HEK293 (cell line): ENCODE data around the gene LAMA1.

Experiments used
- CTCF ChIA-PET: fragments of 350-600 bp; formaldehyde crosslinking; extraction: SDS; loops from one replicate; lab custom pipeline; 2021; ENCODE audit warnings: antibody characterized with exemption; lab: Yijun Ruan, JAX
- POLR2A ChIA-PET: fragments of 300-600 bp; formaldehyde crosslinking; extraction: SDS; loops from one replicate; lab custom pipeline; 2020; ENCODE audit warnings: antibody characterized with exemption, inconsistent platforms; lab: Yijun Ruan, JAX
- H3K27ac ChIP-seq: fragments of 200-500 bp; sonication (Bioruptor generic); 2 replicates; pipeline ENCODE4 v1.5.1; 2014; ENCODE audit warnings: low read depth, low read length, control low read depth, inconsistent platforms; ENCODE audit errors: extremely low read depth
- H3K36me3 ChIP-seq, 2 experiments: fragments of 200-500 bp in 1 of 2; sonication (Bioruptor generic) in 1 of 2; 1 replicate in 1 of 2; 2 replicates in 1 of 2; pipeline ENCODE4 v1.5.1; 2014 to 2017; ENCODE audit warnings: inconsistent platforms in 2 of 2, low read length in 2 of 2; ENCODE audit not compliant: control insufficient read depth in 2 of 2, insufficient read depth in 1 of 2
- H3K4me1 ChIP-seq: fragments of 200-500 bp; sonication (Bioruptor generic); 2 replicates; pipeline ENCODE4 v1.5.1; 2014; ENCODE audit warnings: mild to moderate bottlenecking, low read length, inconsistent platforms; ENCODE audit not compliant: control insufficient read depth, insufficient read depth
- H3K4me3 ChIP-seq: 2 replicates; pipeline ENCODE4 v1.5.1; 2011; ENCODE audit warnings: low read depth, mild to moderate bottlenecking, control low read depth, low read length, moderate library complexity
- H3K9me3 ChIP-seq: fragments of 200-500 bp; sonication (Bioruptor generic); 2 replicates; pipeline ENCODE4 v1.5.1; 2014; ENCODE audit warnings: low read depth, low read length, inconsistent platforms; ENCODE audit not compliant: control insufficient read depth, insufficient read depth
- GLIS1 ChIP-seq: fragments of 450-650 bp; formaldehyde crosslinking; IDR thresholded peaks from 2 replicates; pipeline ENCODE4 v1.5.1; 2016; ENCODE audit warnings: missing biosample characterization, missing genetic modification characterization
- KLF10 ChIP-seq: fragments of 450-650 bp; IDR thresholded peaks from 2 replicates; pipeline ENCODE4 v1.5.1; 2018; ENCODE audit warnings: missing biosample characterization, mild to moderate bottlenecking, missing genetic modification characterization
- MYNN ChIP-seq: fragments of 450-650 bp; formaldehyde crosslinking; IDR thresholded peaks from 2 replicates; pipeline ENCODE4 v1.5.1; 2016; ENCODE audit warnings: missing biosample characterization, missing genetic modification characterization, borderline replicate concordance
- SCRT1 ChIP-seq: fragments of 450-650 bp; formaldehyde crosslinking; IDR thresholded peaks from 2 replicates; pipeline ENCODE4 v1.5.1; 2016; ENCODE audit warnings: missing biosample characterization, missing genetic modification characterization, borderline replicate concordance
- TCF7L2 ChIP-seq: IDR thresholded peaks from 2 replicates; pipeline ENCODE4 v1.6.1; 2011; ENCODE audit warnings: low read depth, mild to moderate bottlenecking, inconsistent platforms, low read length, moderate library complexity, borderline replicate concordance
- ZBTB17 ChIP-seq: fragments of 450-650 bp; formaldehyde crosslinking; IDR thresholded peaks from 2 replicates; pipeline ENCODE4 v1.5.1; 2016; ENCODE audit warnings: missing biosample characterization, missing genetic modification characterization
- ZFP69B ChIP-seq: fragments of 450-650 bp; formaldehyde crosslinking; IDR thresholded peaks from 2 replicates; pipeline ENCODE4 v1.5.1; 2016; ENCODE audit warnings: missing biosample characterization, missing genetic modification characterization
- ZNF121 ChIP-seq: fragments of 450-650 bp; formaldehyde crosslinking; IDR thresholded peaks from 2 replicates; pipeline ENCODE4 v1.5.1; 2016; ENCODE audit warnings: missing biosample characterization, missing genetic modification characterization
- ZNF133 ChIP-seq: fragments of 450-650 bp; formaldehyde crosslinking; IDR thresholded peaks from 2 replicates; pipeline ENCODE4 v1.5.1; 2016; ENCODE audit warnings: missing biosample characterization, missing genetic modification characterization
- ZNF175 ChIP-seq: fragments of 450-650 bp; formaldehyde crosslinking; IDR thresholded peaks from 2 replicates; pipeline ENCODE4 v1.5.1; 2016; ENCODE audit warnings: missing biosample characterization, missing genetic modification characterization
- ZNF19 ChIP-seq: fragments of 450-650 bp; formaldehyde crosslinking; IDR thresholded peaks from 2 replicates; pipeline ENCODE4; 2016; ENCODE audit warnings: missing biosample characterization, missing genetic modification characterization, low read depth
- ZNF2 ChIP-seq: fragments of 450-650 bp; formaldehyde crosslinking; IDR thresholded peaks from 2 replicates; pipeline ENCODE4 v1.5.1; 2016; ENCODE audit warnings: missing biosample characterization, missing genetic modification characterization
- ZNF221 ChIP-seq: fragments of 450-650 bp; formaldehyde crosslinking; IDR thresholded peaks from 2 replicates; pipeline ENCODE4 v1.5.1; 2017; ENCODE audit warnings: missing biosample characterization, missing genetic modification characterization, borderline replicate concordance
- ZNF239 ChIP-seq: fragments of 450-650 bp; formaldehyde crosslinking; IDR thresholded peaks from 2 replicates; pipeline ENCODE4 v1.5.1; 2016; ENCODE audit warnings: missing biosample characterization, missing genetic modification characterization
- ZNF266 ChIP-seq: fragments of 450-650 bp; formaldehyde crosslinking; IDR thresholded peaks from 2 replicates; pipeline ENCODE4 v1.5.1; 2016; ENCODE audit warnings: missing biosample characterization, missing genetic modification characterization, low read depth
- ZNF302 ChIP-seq: fragments of 450-650 bp; formaldehyde crosslinking; IDR thresholded peaks from 2 replicates; pipeline ENCODE4 v1.5.1; 2016; ENCODE audit warnings: missing biosample characterization, missing genetic modification characterization, low read depth
- ZNF354C ChIP-seq: fragments of 450-650 bp; formaldehyde crosslinking; IDR thresholded peaks from 2 replicates; pipeline ENCODE4 v1.5.1; 2016; ENCODE audit warnings: missing biosample characterization, missing genetic modification characterization, low read depth, borderline replicate concordance
- ZNF391 ChIP-seq: fragments of 450-650 bp; formaldehyde crosslinking; IDR thresholded peaks from 2 replicates; pipeline ENCODE4 v1.5.1; 2016; ENCODE audit warnings: low read depth, missing biosample characterization, missing genetic modification characterization, borderline replicate concordance
- ZNF423 ChIP-seq: fragments of 450-650 bp; formaldehyde crosslinking; IDR thresholded peaks from 2 replicates; pipeline ENCODE4 v1.5.1; 2016; ENCODE audit warnings: missing biosample characterization, missing genetic modification characterization
- ZNF48 ChIP-seq: fragments of 450-650 bp; formaldehyde crosslinking; IDR thresholded peaks from 2 replicates; pipeline ENCODE4 v1.5.1; 2016; ENCODE audit warnings: missing biosample characterization, missing genetic modification characterization
- ZNF677 ChIP-seq: fragments of 450-650 bp; IDR thresholded peaks from 2 replicates; pipeline ENCODE4 v1.5.0; 2018; ENCODE audit warnings: missing biosample characterization, mild to moderate bottlenecking, missing genetic modification characterization, moderate library complexity
- ZNF785 ChIP-seq: fragments of 450-650 bp; formaldehyde crosslinking; IDR thresholded peaks from 2 replicates; pipeline ENCODE4 v1.5.1; 2016; ENCODE audit warnings: missing biosample characterization, missing genetic modification characterization
- ZXDB ChIP-seq: fragments of 450-650 bp; formaldehyde crosslinking; IDR thresholded peaks from 2 replicates; pipeline ENCODE4 v1.5.1; 2016; ENCODE audit warnings: missing biosample characterization, missing genetic modification characterization
- TF ChIP-seq, protein P1 (sequence below): fragments of 450-650 bp; formaldehyde crosslinking; IDR thresholded peaks from 2 replicates; pipeline ENCODE4 v1.5.1; 2017; ENCODE audit warnings: missing biosample characterization, missing genetic modification characterization
- TF ChIP-seq, protein P2 (sequence below): fragments of 450-650 bp; formaldehyde crosslinking; IDR thresholded peaks from 2 replicates; pipeline ENCODE4 v1.5.1; 2016; ENCODE audit warnings: missing biosample characterization, missing genetic modification characterization, low read depth
- TF ChIP-seq, protein P3 (sequence below): fragments of 450-650 bp; formaldehyde crosslinking; IDR thresholded peaks from 2 replicates; pipeline ENCODE4 v1.5.1; 2016; ENCODE audit warnings: missing biosample characterization, missing genetic modification characterization
- TF ChIP-seq, protein P4 (sequence below): fragments of 450-650 bp; formaldehyde crosslinking; IDR thresholded peaks from 2 replicates; pipeline ENCODE4 v1.5.1; 2016; ENCODE audit warnings: missing biosample characterization, missing genetic modification characterization
- TF ChIP-seq, protein P5 (sequence below): fragments of 450-650 bp; formaldehyde crosslinking; IDR thresholded peaks from 2 replicates; pipeline ENCODE4 v1.5.1; 2017; ENCODE audit warnings: missing biosample characterization, missing genetic modification characterization
- TF ChIP-seq, protein P6 (sequence below): fragments of 450-650 bp; formaldehyde crosslinking; IDR thresholded peaks from 2 replicates; pipeline ENCODE4 v1.5.1; 2016; ENCODE audit warnings: missing biosample characterization, missing genetic modification characterization

The LAMA1 gene

DNA sequence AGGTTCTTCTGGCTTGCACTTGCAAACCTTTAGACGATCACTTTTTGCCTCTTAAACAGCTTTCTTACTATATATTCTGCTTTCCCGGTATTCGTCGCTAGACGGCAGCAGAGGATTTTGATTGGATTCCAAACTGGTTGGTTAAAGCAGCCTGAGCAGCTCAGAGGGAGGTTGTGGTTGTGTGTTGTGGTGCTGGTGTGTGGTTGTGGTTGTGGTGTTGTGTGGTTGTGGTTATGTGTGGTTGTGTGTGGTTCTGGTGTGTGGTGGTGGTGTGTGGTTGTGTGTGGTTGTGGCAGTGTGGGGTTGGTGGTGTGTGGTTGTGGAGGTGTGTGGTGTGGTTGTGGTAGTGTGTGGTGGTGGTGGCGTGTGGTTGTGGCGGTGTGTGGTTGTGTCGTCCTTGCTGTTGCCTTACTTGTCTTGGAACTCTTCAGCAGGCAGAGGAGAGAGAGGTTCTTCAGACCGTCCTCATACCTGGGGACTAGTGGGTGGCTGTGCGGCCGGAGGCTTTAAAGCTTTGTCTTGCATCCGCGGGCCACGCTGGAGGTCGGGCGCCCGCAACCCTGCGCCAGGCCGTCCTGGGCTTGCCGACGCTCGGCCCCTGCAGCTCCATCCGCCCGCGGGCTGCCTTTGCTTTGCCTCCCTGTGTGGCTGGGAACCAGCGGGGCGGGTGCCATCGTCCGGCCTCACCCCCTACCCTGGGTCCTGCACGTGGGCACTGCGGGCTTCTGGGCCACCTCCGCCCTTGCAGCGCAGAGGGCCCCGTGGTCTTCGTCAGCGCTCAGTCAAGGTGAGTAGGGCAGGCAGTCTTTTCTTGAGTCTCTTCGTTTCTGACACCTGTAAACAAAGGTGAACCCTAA lies 197.3 kb downstream of the LAMA1 start:
- Histone ChIP-seq H3K27ac (no peak overlapping the region), H3K4me1 (no peaks in the 10 kb centered on the region)
- POLR2A ChIA-PET = interaction anchor here (0.7 kb wide), 1 partner anchor 80 kb away, joined by 3 read pairs; no protein-coding TSS in a partner anchor
- TF ChIP-seq ZNF785 (tag by site-specific recombination) (peak; percentile 75; the same call in 1 of the 2 replicates), ZNF266 (tag by site-specific recombination) (no peak), ZNF48 (no peak), ZNF221 (tag by site-specific recombination) (no peak), ZNF239 (peak; percentile 80), ZNF677 (no peak), MYNN (tag by site-specific recombination) (no peak), ZNF121 (tag by site-specific recombination) (no peak), ZNF354C (tag by site-specific recombination) (no peak), ZFP69B (tag by site-specific recombination) (no peak), GLIS1 (peak; percentile 18; the same call in 1 of the 2 replicates), TCF7L2 (no peak), ZNF133 (tag by site-specific recombination) (no peak; the same call in 1 of the 2 replicates), ZXDB (tag by site-specific recombination) (no peak), ZNF19 (tag by site-specific recombination) (no peak), ZNF302 (peak; percentile 83), ZNF423 (no peak), ZNF391 (tag by site-specific recombination) (no peak), SCRT1 (tag by site-specific recombination) (peak; percentile 61; the same call in 1 of the 2 replicates), KLF10 (tag by site-specific recombination) (no peak), ZNF175 (no peak), ZBTB17 (tag by site-specific recombination) (no peak), ZNF2 (tag by site-specific recombination) (peak; percentile 52; the same call in 1 of the 2 replicates)
- TF ChIP-seq, protein P1, sequence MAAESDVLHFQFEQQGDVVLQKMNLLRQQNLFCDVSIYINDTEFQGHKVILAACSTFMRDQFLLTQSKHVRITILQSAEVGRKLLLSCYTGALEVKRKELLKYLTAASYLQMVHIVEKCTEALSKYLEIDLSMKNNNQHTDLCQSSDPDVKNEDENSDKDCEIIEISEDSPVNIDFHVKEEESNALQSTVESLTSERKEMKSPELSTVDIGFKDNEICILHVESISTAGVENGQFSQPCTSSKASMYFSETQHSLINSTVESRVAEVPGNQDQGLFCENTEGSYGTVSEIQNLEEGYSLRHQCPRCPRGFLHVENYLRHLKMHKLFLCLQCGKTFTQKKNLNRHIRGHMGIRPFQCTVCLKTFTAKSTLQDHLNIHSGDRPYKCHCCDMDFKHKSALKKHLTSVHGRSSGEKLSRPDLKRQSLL = no peak
- TF ChIP-seq, protein P2, sequence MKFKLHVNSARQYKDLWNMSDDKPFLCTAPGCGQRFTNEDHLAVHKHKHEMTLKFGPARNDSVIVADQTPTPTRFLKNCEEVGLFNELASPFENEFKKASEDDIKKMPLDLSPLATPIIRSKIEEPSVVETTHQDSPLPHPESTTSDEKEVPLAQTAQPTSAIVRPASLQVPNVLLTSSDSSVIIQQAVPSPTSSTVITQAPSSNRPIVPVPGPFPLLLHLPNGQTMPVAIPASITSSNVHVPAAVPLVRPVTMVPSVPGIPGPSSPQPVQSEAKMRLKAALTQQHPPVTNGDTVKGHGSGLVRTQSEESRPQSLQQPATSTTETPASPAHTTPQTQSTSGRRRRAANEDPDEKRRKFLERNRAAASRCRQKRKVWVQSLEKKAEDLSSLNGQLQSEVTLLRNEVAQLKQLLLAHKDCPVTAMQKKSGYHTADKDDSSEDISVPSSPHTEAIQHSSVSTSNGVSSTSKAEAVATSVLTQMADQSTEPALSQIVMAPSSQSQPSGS (tag by site-specific recombination) = no peak
- TF ChIP-seq, protein P3, sequence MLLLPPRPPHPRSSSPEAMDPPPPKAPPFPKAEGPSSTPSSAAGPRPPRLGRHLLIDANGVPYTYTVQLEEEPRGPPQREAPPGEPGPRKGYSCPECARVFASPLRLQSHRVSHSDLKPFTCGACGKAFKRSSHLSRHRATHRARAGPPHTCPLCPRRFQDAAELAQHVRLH (tag by site-specific recombination) = peak; percentile 75
- TF ChIP-seq, protein P4, sequence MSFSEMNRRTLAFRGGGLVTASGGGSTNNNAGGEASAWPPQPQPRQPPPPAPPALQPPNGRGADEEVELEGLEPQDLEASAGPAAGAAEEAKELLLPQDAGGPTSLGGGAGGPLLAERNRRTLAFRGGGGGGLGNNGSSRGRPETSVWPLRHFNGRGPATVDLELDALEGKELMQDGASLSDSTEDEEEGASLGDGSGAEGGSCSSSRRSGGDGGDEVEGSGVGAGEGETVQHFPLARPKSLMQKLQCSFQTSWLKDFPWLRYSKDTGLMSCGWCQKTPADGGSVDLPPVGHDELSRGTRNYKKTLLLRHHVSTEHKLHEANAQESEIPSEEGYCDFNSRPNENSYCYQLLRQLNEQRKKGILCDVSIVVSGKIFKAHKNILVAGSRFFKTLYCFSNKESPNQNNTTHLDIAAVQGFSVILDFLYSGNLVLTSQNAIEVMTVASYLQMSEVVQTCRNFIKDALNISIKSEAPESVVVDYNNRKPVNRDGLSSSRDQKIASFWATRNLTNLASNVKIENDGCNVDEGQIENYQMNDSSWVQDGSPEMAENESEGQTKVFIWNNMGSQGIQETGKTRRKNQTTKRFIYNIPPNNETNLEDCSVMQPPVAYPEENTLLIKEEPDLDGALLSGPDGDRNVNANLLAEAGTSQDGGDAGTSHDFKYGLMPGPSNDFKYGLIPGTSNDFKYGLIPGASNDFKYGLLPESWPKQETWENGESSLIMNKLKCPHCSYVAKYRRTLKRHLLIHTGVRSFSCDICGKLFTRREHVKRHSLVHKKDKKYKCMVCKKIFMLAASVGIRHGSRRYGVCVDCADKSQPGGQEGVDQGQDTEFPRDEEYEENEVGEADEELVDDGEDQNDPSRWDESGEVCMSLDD = no peak
- TF ChIP-seq, protein P5, sequence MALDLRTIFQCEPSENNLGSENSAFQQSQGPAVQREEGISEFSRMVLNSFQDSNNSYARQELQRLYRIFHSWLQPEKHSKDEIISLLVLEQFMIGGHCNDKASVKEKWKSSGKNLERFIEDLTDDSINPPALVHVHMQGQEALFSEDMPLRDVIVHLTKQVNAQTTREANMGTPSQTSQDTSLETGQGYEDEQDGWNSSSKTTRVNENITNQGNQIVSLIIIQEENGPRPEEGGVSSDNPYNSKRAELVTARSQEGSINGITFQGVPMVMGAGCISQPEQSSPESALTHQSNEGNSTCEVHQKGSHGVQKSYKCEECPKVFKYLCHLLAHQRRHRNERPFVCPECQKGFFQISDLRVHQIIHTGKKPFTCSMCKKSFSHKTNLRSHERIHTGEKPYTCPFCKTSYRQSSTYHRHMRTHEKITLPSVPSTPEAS = no peak
- TF ChIP-seq, protein P6, sequence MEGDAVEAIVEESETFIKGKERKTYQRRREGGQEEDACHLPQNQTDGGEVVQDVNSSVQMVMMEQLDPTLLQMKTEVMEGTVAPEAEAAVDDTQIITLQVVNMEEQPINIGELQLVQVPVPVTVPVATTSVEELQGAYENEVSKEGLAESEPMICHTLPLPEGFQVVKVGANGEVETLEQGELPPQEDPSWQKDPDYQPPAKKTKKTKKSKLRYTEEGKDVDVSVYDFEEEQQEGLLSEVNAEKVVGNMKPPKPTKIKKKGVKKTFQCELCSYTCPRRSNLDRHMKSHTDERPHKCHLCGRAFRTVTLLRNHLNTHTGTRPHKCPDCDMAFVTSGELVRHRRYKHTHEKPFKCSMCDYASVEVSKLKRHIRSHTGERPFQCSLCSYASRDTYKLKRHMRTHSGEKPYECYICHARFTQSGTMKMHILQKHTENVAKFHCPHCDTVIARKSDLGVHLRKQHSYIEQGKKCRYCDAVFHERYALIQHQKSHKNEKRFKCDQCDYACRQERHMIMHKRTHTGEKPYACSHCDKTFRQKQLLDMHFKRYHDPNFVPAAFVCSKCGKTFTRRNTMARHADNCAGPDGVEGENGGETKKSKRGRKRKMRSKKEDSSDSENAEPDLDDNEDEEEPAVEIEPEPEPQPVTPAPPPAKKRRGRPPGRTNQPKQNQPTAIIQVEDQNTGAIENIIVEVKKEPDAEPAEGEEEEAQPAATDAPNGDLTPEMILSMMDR (tag by site-specific recombination) = peak; percentile 84

More for the DNA sequence above, 197.3 kb downstream of the LAMA1 start:
- H3K36me3 ChIP-seq = no peaks in the 10 kb centered on the region
- H3K9me3 ChIP-seq = no peaks in the 10 kb centered on the region
- H3K4me3 ChIP-seq = no peak overlapping the region
- CTCF ChIA-PET = interaction anchor here (0.6 to 9.1 kb wide), 65 partner anchors 8 to 1483 kb away, joined by 3 to 150 read pairs (median 4); no protein-coding TSS in a partner anchor
